Measurements from ENCODE around the gene BRPF1.

- TF ChIP-seq CTCF (IDR thresholded peaks at IDR 0.05) (no peak), EZH2 (IDR thresholded peaks at IDR 0.05; ENCODE audit: borderline replicate concordance, insufficient read depth, low read depth, low read length, poor library complexity, severe bottlenecking) (no peak)
These were observed 30.4 kb downstream of the BRPF1 start for GRCh38 chr3:9761919-9762318.
